Measurements from ENCODE around the gene BGN.

Gene BGN

GRCh38 chrX:153547195-153547594 is 52.4 kb downstream of the BGN start:
- no peak overlapping the region for H3K4me3 ChIP-seq (ENCODE audit: low read depth, low read length)
- no peak for DNase-seq (ENCODE audit: low read depth)

- no peak overlapping the region for H3K4me3 ChIP-seq (ENCODE audit: low read depth, low read length)
- DNase-seq (ENCODE audit: low read depth) = no peak
These were observed 54.5 kb downstream of the BGN start for GRCh38 chrX:153549231-153549630.

GRCh38 chrX:153549807-153550206 is 55.0 kb downstream of the BGN start:
- H3K4me3 ChIP-seq (ENCODE audit: low read depth, low read length) = no peak overlapping the region
- DNase-seq (ENCODE audit: low read depth) = no peak

GRCh38 chrX:153551135-153551534 is 56.4 kb downstream of the BGN start:
- no peak for DNase-seq (ENCODE audit: low read depth)
- no peak overlapping the region for H3K4me3 ChIP-seq (ENCODE audit: low read depth, low read length)

- no peak for DNase-seq (ENCODE audit: low read depth)
- H3K4me3 ChIP-seq (ENCODE audit: low read depth, low read length) = no peak overlapping the region
These were observed 59.9 kb downstream of the BGN start for GRCh38 chrX:153554519-153555167.

GRCh38 chrX:153556767-153557166 is 62.0 kb downstream of the BGN start:
- no peak for DNase-seq (ENCODE audit: low read depth)
- H3K4me3 ChIP-seq (ENCODE audit: low read depth, low read length) = no peak overlapping the region

GRCh38 chrX:153557618-153558355 is 63.0 kb downstream of the BGN start:
- H3K4me3 ChIP-seq (ENCODE audit: low read depth, low read length) = no peak overlapping the region
- DNase-seq (ENCODE audit: low read depth) = no peak
